Endothelial cell of umbilical vein (primary cell): ENCODE results near the gene KCNH2. TPM values are rescaled to one million over a fixed set of nuclear protein-coding genes. Genes with fewer than 3 reads are reported as not detected.

Source experiments
- BruUV-seq: library from RNA; stranded (reverse); fragments of 400-500 nt; replicated peaks from 2 replicates; lab custom pipeline; 2021; lab: Mats Ljungman, UMichigan
- CTCF ChIA-PET: fragments of 300-600, 350-600 bp; sonication (Branson Sonifier 250); formaldehyde crosslinking; loops from one replicate; lab custom pipeline; 2021; ENCODE audit warnings: antibody characterized with exemption, inconsistent platforms; lab: Charles Lee
- POLR2A ChIA-PET: fragments of 300-600, 350-600 bp; sonication (Branson Sonifier 250); formaldehyde crosslinking; loops from one replicate; lab custom pipeline; 2021; ENCODE audit warnings: antibody characterized with exemption, inconsistent platforms; lab: Charles Lee
- DNase-seq: peaks from one replicate; pipeline ENCODE4 v3.0.0-alpha.2; 2011; ENCODE audit warnings: low read depth, low spot score
- FAIRE-seq: peaks from 2 replicates; lab custom pipeline; 2011; peaks lifted over from hg19 to GRCh38; lab: Jason Lieb, UNC
- H2AFZ ChIP-seq: 2 replicates; pipeline ENCODE4 v1.6.0; 2012; ENCODE audit warnings: low read depth, low read length, control low read depth, inconsistent platforms
- H3K27ac ChIP-seq: 2 replicates; pipeline ENCODE4 v1.5.1; 2011; ENCODE audit warnings: low read depth, mild to moderate bottlenecking, control low read depth, low read length, moderate library complexity; ENCODE audit not compliant: insufficient read depth
- H3K27me3 ChIP-seq, 2 experiments: 2 replicates each; pipeline versions ENCODE4 v1.6.0 to v1.6.1; 2011; ENCODE audit warnings: low read length in 2 of 2, mixed read lengths in 1 of 2; ENCODE audit not compliant: control insufficient read depth in 2 of 2, insufficient read depth in 2 of 2
- H3K36me3 ChIP-seq, 2 experiments: 2 replicates in 1 of 2; 3 replicates in 1 of 2; pipeline ENCODE4 v1.5.1; 2011; ENCODE audit warnings: low read length in 2 of 2, mild to moderate bottlenecking in 1 of 2, moderate library complexity in 1 of 2; ENCODE audit not compliant: control insufficient read depth in 2 of 2, insufficient read depth in 2 of 2; ENCODE audit errors: extremely low read depth in 1 of 2
- H3K4me1 ChIP-seq: 3 replicates; pipeline ENCODE4 v1.5.1; 2011; ENCODE audit warnings: mild to moderate bottlenecking, low read length; ENCODE audit not compliant: control insufficient read depth, insufficient read depth; ENCODE audit errors: extremely low read depth
- H3K4me2 ChIP-seq: 2 replicates; pipeline ENCODE4 v1.6.1; 2011; ENCODE audit warnings: low read length, control low read depth, mixed read lengths; ENCODE audit not compliant: insufficient read depth
- H3K4me3 ChIP-seq, 3 experiments: fragments of 200-600 bp in 1 of 3; sonication (generic), shearing (Covaris generic) in 1 of 3; replicated peaks in 1 of 3; 2 replicates each; pipeline ENCODE4 v1.5.1; 2011 to 2016; ENCODE audit warnings: control low read depth in 3 of 3, low read length in 3 of 3, mild to moderate bottlenecking in 2 of 3, inconsistent platforms in 1 of 3, low read depth in 1 of 3, moderate library complexity in 1 of 3; ENCODE audit not compliant: insufficient read depth in 1 of 3
- H3K79me2 ChIP-seq: 2 replicates; pipeline ENCODE4 v1.6.0; 2012; ENCODE audit warnings: low read length, inconsistent platforms; ENCODE audit not compliant: control insufficient read depth, insufficient read depth
- H3K9ac ChIP-seq: replicated peaks from 2 replicates; pipeline ENCODE3; 2011; ENCODE audit warnings: low read length, control low read depth; ENCODE audit not compliant: insufficient read depth; ENCODE audit errors: extremely low read depth
- H3K9me1 ChIP-seq: replicated peaks from 3 replicates; pipeline ENCODE4 v1.6.0; 2011; ENCODE audit warnings: mild to moderate bottlenecking, low read length; ENCODE audit not compliant: control insufficient read depth, insufficient read depth; ENCODE audit errors: extremely low read depth
- H3K9me3 ChIP-seq: replicated peaks from 2 replicates; pipeline ENCODE4 v1.5.1; 2012; ENCODE audit warnings: low read length, inconsistent platforms; ENCODE audit not compliant: control insufficient read depth, insufficient read depth
- H4K20me1 ChIP-seq: replicated peaks from 2 replicates; pipeline ENCODE3; 2011; ENCODE audit warnings: mild to moderate bottlenecking, low read length; ENCODE audit not compliant: control insufficient read depth, insufficient read depth; ENCODE audit errors: extremely low read depth
- CTCF ChIP-seq, 2 donors: IDR thresholded peaks; 1 replicate in 1 of 2; 2 replicates in 1 of 2; pipeline ENCODE4 v1.5.1; 2011; ENCODE audit warnings: low read length in 2 of 2, mild to moderate bottlenecking in 2 of 2, moderate library complexity in 2 of 2, control low read depth in 1 of 2, inconsistent platforms in 1 of 2, low read depth in 1 of 2; ENCODE audit not compliant: insufficient read depth in 1 of 2; ENCODE audit errors: extremely low read depth in 1 of 2
- JUN ChIP-seq: IDR thresholded peaks from 2 replicates; pipeline ENCODE4 v1.6.1; 2011; ENCODE audit warnings: borderline replicate concordance, low read depth; ENCODE audit not compliant: insufficient read length, insufficient read depth
- dilution Hi-C: fragments of 300-500 bp; cut with MboI; formaldehyde crosslinking; loops from one replicate; pipeline ENCODE4 v1.15.0; 2019; ENCODE audit warnings: low sequenced_read_pairs; ENCODE audit not compliant: extremely low pct_ligation_motif_present
- intact Hi-C: fragments of 100-400 bp; cut with micrococcal nuclease; formaldehyde crosslinking; loops from one replicate; pipeline ENCODE4 v1.10.0; 2022
- polyA plus RNA-seq, 4 experiments: library from polyadenylated mRNA; depleted of rRNA in 3 of 4; stranded (reverse) in 3 of 4; unstranded in 1 of 4; fragments of >200 nt; gene quantifications; 2 replicates each; pipeline versions ENCODE4 v1.2.1 to v1.2.3, GENCODE V29; 2011 to 2012; ENCODE audit warnings: missing spikeins in 1 of 4
- total RNA-seq: library from RNA; stranded (reverse); gene quantifications from 2 replicates; pipeline ENCODE4 v1.2.3, GENCODE V29; 2021

Gene KCNH2
- total and polyA plus RNA-seq, 2 donors (not counting 3 experiments of a cell fraction or from before 2014, with no cell fraction given), result 0.03 to 0.09 TPM

- intact Hi-C loops (no loop called here), dilution Hi-C loops (no loop called here)
- Histone ChIP-seq H3K4me1 (no peaks in the 10 kb centered on the region), H4K20me1 (no peaks in the 10 kb centered on the region), H3K9ac (no peak overlapping the region), H3K27ac (no peak overlapping the region), H3K79me2 (no peaks in the 10 kb centered on the region), H2AFZ (no peak overlapping the region), H3K27me3 (peaks cover 2 to 9% of the 10 kb centered on the region in 2 experiments), H3K36me3 (no peaks in the 10 kb centered on the region), H3K4me3 (no peak overlapping the region), H3K4me2 (no peak overlapping the region), H3K9me3 (no peaks in the 10 kb centered on the region), H3K9me1 (no peaks in the 10 kb centered on the region)
- DNase-seq, result no peak
- TF ChIP-seq JUN, result no peak
- no peak for FAIRE-seq
- no TSS peak for BruUV-seq
- CTCF ChIA-PET, result interaction anchor here (1.4 to 3.5 kb wide), 3 partner anchors 14 to 35 kb away, joined by 3 to 20 read pairs (median 3); no protein-coding TSS in a partner anchor
- POLR2A ChIA-PET, result interaction anchor here (0.6 kb wide), 1 partner anchor 37 kb away, joined by 4 read pairs; no protein-coding TSS in a partner anchor
These were observed 65.7 kb downstream of the KCNH2 start for GRCh38 chr7:150912427-150912826.

- CTCF ChIA-PET, result interaction anchor here (1.6 to 3.5 kb wide), 2 partner anchors 13 to 35 kb away, joined by 3 to 20 read pairs; no protein-coding TSS in a partner anchor
- FAIRE-seq (no peak), DNase-seq (no peak)
- TF ChIP-seq CTCF (IDR thresholded peaks at IDR 0.05; ENCODE audit: extremely low read depth in 1 of 2, insufficient read depth in 1 of 2, low read depth in 1 of 2, low read length in 2 of 2), result no peak
- Histone ChIP-seq H3K9me3 (no peaks in the 10 kb centered on the region), H3K4me3 (no peak overlapping the region), H3K9ac (no peak overlapping the region), H3K4me1 (no peaks in the 10 kb centered on the region), H4K20me1 (no peaks in the 10 kb centered on the region), H3K9me1 (no peaks in the 10 kb centered on the region), H3K36me3 (no peaks in the 10 kb centered on the region), H3K79me2 (no peaks in the 10 kb centered on the region), H3K4me2 (no peak overlapping the region), H2AFZ (no peak overlapping the region), H3K27ac (no peak overlapping the region), H3K27me3 (peaks cover 2 to 9% of the 10 kb centered on the region in 2 experiments)
- intact Hi-C loops (no loop called here), dilution Hi-C loops (no loop called here)
- POLR2A ChIA-PET, result interaction anchor here (0.6 kb wide), 1 partner anchor 38 kb away, joined by 4 read pairs; no protein-coding TSS in a partner anchor
- no TSS peak for BruUV-seq
These were observed 66.4 kb downstream of the KCNH2 start for GRCh38 chr7:150911590-150912267.
